ENCODE data around the gene PTGR3. TPM values are rescaled to one million over a fixed set of nuclear protein-coding genes. Genes with fewer than 3 reads are reported as not detected.
A peak's percentile ranks its signal among the peaks of the same experiment; 100 is the strongest.

Gene PTGR3
- total and polyA plus RNA-seq, 2 donors (not counting 1 experiment from before 2014, with no cell fraction given), result 27.5 to 30.2 TPM

- peaks cover 16% of the 10 kb centered on the region for H3K4me1 Mint-ChIP-seq
- CTCF ChIA-PET, result interaction anchor here (1.2 kb wide), 1 partner anchor 9 kb away, joined by 3 read pairs; no protein-coding TSS in a partner anchor
- Histone ChIP-seq H3K9me3 (ENCODE audit: control extremely low read depth in 1 of 3, control insufficient read depth in 2 of 3, insufficient read depth in 1 of 3, low read length in 2 of 3) (no peaks in the 10 kb centered on the region), H3K9ac (ENCODE audit: low read length) (no peak overlapping the region), H3K27me3 (replicated peaks in 1 of 4; ENCODE audit: control extremely low read depth in 1 of 4, control insufficient read depth in 3 of 4, insufficient read depth in 4 of 4, low read length in 3 of 4) (no peaks in the 10 kb centered on the region), H3K4me2 (replicated peaks; ENCODE audit: low read depth, low read length, poor library complexity, severe bottlenecking) (no peak overlapping the region), H3K4me1 (ENCODE audit: control insufficient read depth in 2 of 2, insufficient read depth in 2 of 2, low read length in 2 of 2) (peaks cover 7 to 13% of the 10 kb centered on the region in 2 donors), H3K36me3 (replicated peaks in 1 of 2; ENCODE audit: control extremely low read depth in 1 of 2, control insufficient read depth in 1 of 2, extremely low read depth in 1 of 2, insufficient read depth in 2 of 2, low read length in 1 of 2) (no peaks in the 10 kb centered on the region), H3K27ac (ENCODE audit: low read length in 2 of 2) (no peak overlapping the region), H2AFZ (ENCODE audit: insufficient read depth, low read depth, low read length, poor library complexity, severe bottlenecking) (no peak overlapping the region), H3K4me3 (ENCODE audit: control extremely low read depth in 1 of 5, extremely low read depth in 1 of 5, insufficient read depth in 1 of 5, low read depth in 2 of 5, low read length in 4 of 5) (no peak overlapping the region), H3K79me2 (ENCODE audit: control insufficient read depth, insufficient read depth, low read length) (no peaks in the 10 kb centered on the region), H4K20me1 (ENCODE audit: control insufficient read depth, insufficient read depth, low read length, poor library complexity, severe bottlenecking) (no peaks in the 10 kb centered on the region)
- WGBS (ENCODE audit: insufficient coverage), result 0% methylated on average over 2 of the region's 4 CpGs
- intact Hi-C loops (cut with micrococcal nuclease), result no loop called here
- TF ChIP-seq EZH2 (IDR thresholded peaks at IDR 0.05; ENCODE audit: borderline replicate concordance, insufficient read depth, low read depth, low read length, poor library complexity, severe bottlenecking), result no peak
- no peak for TF ChIP-seq CTCF (IDR thresholded peaks at IDR 0.05)
- no peak overlapping the region for H3K4me3 Mint-ChIP-seq
- no peaks in the 10 kb centered on the region for H3K9me3 Mint-ChIP-seq (ENCODE audit: insufficient read depth)
- DNase-seq, result no peak
- no peak for ATAC-seq (ENCODE audit: low read depth)
- POLR2A ChIA-PET, result no interaction called here
- no peaks in the 10 kb centered on the region for H3K27me3 Mint-ChIP-seq
- no peak overlapping the region for H3K27ac Mint-ChIP-seq
These were observed 35.2 kb downstream of the PTGR3 start for GRCh38 chr18:75173738-75174137.

- peak; percentile 87 for ATAC-seq (ENCODE audit: low read depth)
- H3K27ac ChIP-seq (ENCODE audit: low read length in 2 of 2), result no peak overlapping the region
- no peak overlapping the region for H3K4me2 ChIP-seq (replicated peaks; ENCODE audit: low read depth, low read length, poor library complexity, severe bottlenecking)
- Mint-ChIP-seq H3K9me3 (ENCODE audit: insufficient read depth) (no peaks in the 10 kb centered on the region), H3K27me3 (no peaks in the 10 kb centered on the region), H3K4me3 (no peak overlapping the region), H3K27ac (no peak overlapping the region), H3K4me1 (peaks cover 16% of the 10 kb centered on the region)
- no peak overlapping the region for H3K4me3 ChIP-seq (ENCODE audit: control extremely low read depth in 1 of 5, extremely low read depth in 1 of 5, insufficient read depth in 1 of 5, low read depth in 2 of 5, low read length in 4 of 5)
- TF ChIP-seq CTCF (IDR thresholded peaks at IDR 0.05) (peak; percentile 16), EZH2 (IDR thresholded peaks at IDR 0.05; ENCODE audit: borderline replicate concordance, insufficient read depth, low read depth, low read length, poor library complexity, severe bottlenecking) (no peak)
- H3K9me3 ChIP-seq (ENCODE audit: control extremely low read depth in 1 of 3, control insufficient read depth in 2 of 3, insufficient read depth in 1 of 3, low read length in 2 of 3), result no peaks in the 10 kb centered on the region
- no peaks in the 10 kb centered on the region for H4K20me1 ChIP-seq (ENCODE audit: control insufficient read depth, insufficient read depth, low read length, poor library complexity, severe bottlenecking)
- intact Hi-C loops (cut with micrococcal nuclease), result no loop called here
- H2AFZ ChIP-seq (ENCODE audit: insufficient read depth, low read depth, low read length, poor library complexity, severe bottlenecking), result no peak overlapping the region
- CTCF ChIA-PET, result interaction anchor here (0.9 to 1.2 kb wide), 5 partner anchors 8 to 1175 kb away, joined by 3 to 4 read pairs (median 3); no protein-coding TSS in a partner anchor
- H3K79me2 ChIP-seq (ENCODE audit: control insufficient read depth, insufficient read depth, low read length), result no peaks in the 10 kb centered on the region
- no peaks in the 10 kb centered on the region for H3K27me3 ChIP-seq (replicated peaks in 1 of 4; ENCODE audit: control extremely low read depth in 1 of 4, control insufficient read depth in 3 of 4, insufficient read depth in 4 of 4, low read length in 3 of 4)
- peaks cover 7 to 13% of the 10 kb centered on the region in 2 donors for H3K4me1 ChIP-seq (ENCODE audit: control insufficient read depth in 2 of 2, insufficient read depth in 2 of 2, low read length in 2 of 2)
- H3K36me3 ChIP-seq (replicated peaks in 1 of 2; ENCODE audit: control extremely low read depth in 1 of 2, control insufficient read depth in 1 of 2, extremely low read depth in 1 of 2, insufficient read depth in 2 of 2, low read length in 1 of 2), result no peaks in the 10 kb centered on the region
- DNase-seq, result peak; percentile 64
- 16% methylated on average over 4 of the region's 5 CpGs for WGBS (ENCODE audit: insufficient coverage)
- POLR2A ChIA-PET, result no interaction called here
- no peak overlapping the region for H3K9ac ChIP-seq (ENCODE audit: low read length)
These were observed 35.9 kb downstream of the PTGR3 start for GRCh38 chr18:75173125-75173432.
